Keratinocyte (primary cell): ENCODE measurements around the gene SLC23A2. TPM values are rescaled to one million over a fixed set of nuclear protein-coding genes. Genes with fewer than 3 reads are reported as not detected.

Source experiments
- DNase-seq: peaks from one replicate; pipeline ENCODE4 v3.0.0-alpha.2; 2011; ENCODE audit warnings: low read depth, missing footprints, low spot score
- FAIRE-seq: peaks from 2 replicates; lab custom pipeline; 2011; peaks lifted over from hg19 to GRCh38; lab: Jason Lieb, UNC
- H2AFZ ChIP-seq: 2 replicates; pipeline ENCODE4 v1.6.0; 2012; ENCODE audit warnings: low read length, control low read depth, inconsistent platforms; ENCODE audit not compliant: control insufficient read depth
- H3K27ac ChIP-seq: 2 replicates; pipeline ENCODE4 v1.5.1; 2011; ENCODE audit warnings: low read length; ENCODE audit not compliant: control insufficient read depth, insufficient read depth
- H3K27me3 ChIP-seq: 3 replicates; pipeline ENCODE4 v1.6.0; 2011; ENCODE audit warnings: low read length; ENCODE audit not compliant: control insufficient read depth, insufficient read depth; ENCODE audit errors: extremely low read depth
- H3K36me3 ChIP-seq, 2 experiments: 2 replicates in 1 of 2; 3 replicates in 1 of 2; pipeline ENCODE4 v1.5.1; 2011; ENCODE audit warnings: low read length in 2 of 2, mild to moderate bottlenecking in 1 of 2; ENCODE audit not compliant: control insufficient read depth in 2 of 2, insufficient read depth in 2 of 2; ENCODE audit errors: extremely low read depth in 1 of 2
- H3K4me1 ChIP-seq: 3 replicates; pipeline ENCODE4 v1.5.1; 2011; ENCODE audit warnings: low read length; ENCODE audit not compliant: control insufficient read depth, insufficient read depth; ENCODE audit errors: extremely low read depth
- H3K4me2 ChIP-seq: 3 replicates; pipeline ENCODE4 v1.6.0; 2011; ENCODE audit warnings: low read depth, low read length; ENCODE audit not compliant: control insufficient read depth, insufficient read depth; ENCODE audit errors: extremely low read depth
- H3K4me3 ChIP-seq, 3 experiments: fragments of 200-600 bp in 1 of 3; sonication (generic) in 1 of 3; 2 replicates in 2 of 3; 3 replicates in 1 of 3; pipeline ENCODE4 v1.5.1; 2011 to 2016; ENCODE audit warnings: low read length in 3 of 3, mild to moderate bottlenecking in 3 of 3, control low read depth in 2 of 3, inconsistent platforms in 1 of 3, low read depth in 1 of 3, mixed read lengths in 1 of 3, mixed run types in 1 of 3, moderate library complexity in 1 of 3; ENCODE audit not compliant: control insufficient read depth in 2 of 3, insufficient read depth in 2 of 3; ENCODE audit errors: extremely low read depth in 1 of 3
- H3K79me2 ChIP-seq: 2 replicates; pipeline ENCODE4 v1.6.0; 2012; ENCODE audit warnings: low read length; ENCODE audit not compliant: control insufficient read depth, insufficient read depth
- H3K9ac ChIP-seq: 3 replicates; pipeline ENCODE4 v1.6.0; 2011; ENCODE audit warnings: low read length; ENCODE audit not compliant: control insufficient read depth, insufficient read depth; ENCODE audit errors: extremely low read depth
- H3K9me1 ChIP-seq: 3 replicates; pipeline ENCODE4 v1.6.0; 2011; ENCODE audit warnings: low read length; ENCODE audit not compliant: control insufficient read depth, insufficient read depth; ENCODE audit errors: extremely low read depth
- H3K9me3 ChIP-seq: 2 replicates; pipeline ENCODE4 v1.5.1; 2012; ENCODE audit warnings: low read depth, low read length; ENCODE audit not compliant: control insufficient read depth
- H4K20me1 ChIP-seq: 3 replicates; pipeline ENCODE4 v1.6.0; 2011; ENCODE audit warnings: low read length; ENCODE audit not compliant: control insufficient read depth, insufficient read depth; ENCODE audit errors: extremely low read depth
- CTCF ChIP-seq, 3 experiments: IDR thresholded peaks in 1 of 3; conservative IDR thresholded peaks in 1 of 3; optimal IDR thresholded peaks in 1 of 3; 2 replicates in 2 of 3; 3 replicates in 1 of 3; pipeline versions ENCODE3 to v1.5.1; 2011; ENCODE audit warnings: low read length in 3 of 3, mild to moderate bottlenecking in 3 of 3, moderate library complexity in 2 of 3, control low read depth in 1 of 3, inconsistent platforms in 1 of 3; ENCODE audit not compliant: insufficient read depth in 2 of 3; ENCODE audit errors: extremely low read depth in 1 of 3
- EZH2 ChIP-seq: IDR thresholded peaks from one replicate; pipeline ENCODE4 v1.6.1; 2012; ENCODE audit warnings: inconsistent platforms, mild to moderate bottlenecking, low read length, moderate library complexity
- dilution Hi-C: fragments of 300-500 bp; cut with MboI; formaldehyde crosslinking; loops from one replicate; pipeline ENCODE4 v1.7.0; 2020; ENCODE audit warnings: low sequenced_read_pairs; ENCODE audit not compliant: extremely low pct_ligation_motif_present
- polyA plus RNA-seq, 5 experiments: library from polyadenylated mRNA; depleted of rRNA in 3 of 5; stranded (reverse) in 3 of 5; stranded (forward) in 1 of 5; unstranded in 1 of 5; fragments of >200 nt; gene quantifications; 1 replicate in 1 of 5; 2 replicates in 3 of 5; 3 replicates in 1 of 5; pipeline versions ENCODE4 v1.2.1 to v1.2.3, GENCODE V29; 2011 to 2012; ENCODE audit warnings: missing spikeins in 2 of 5, low read depth in 1 of 5, low replicate concordance in 1 of 5
- small RNA-seq, 3 experiments: library from RNA; depleted of rRNA; stranded (forward); fragments of <200 nt; gene quantifications; one replicate each; pipeline ENCODE3, GENCODE V24; 2012; ENCODE audit warnings: low read depth in 3 of 3, low replicate concordance in 1 of 3; ENCODE audit not compliant: insufficient read length in 3 of 3

The SLC23A2 gene
- polyA plus RNA-seq, 1 donor (not counting 4 experiments of a cell fraction or from before 2014, with no cell fraction given) = 13.4 TPM

GRCh38 chr20:4802527-4802926 lies 198.8 kb downstream of the SLC23A2 start:
- dilution Hi-C loops = no loop called here
- DNase-seq (no peak), FAIRE-seq (no peak)
- H3K79me2 ChIP-seq = no peaks in the 10 kb centered on the region
- H3K9me1 ChIP-seq = no peaks in the 10 kb centered on the region
- H3K27ac ChIP-seq = no peak overlapping the region
- H3K9ac ChIP-seq = no peak overlapping the region
- H2AFZ ChIP-seq = no peak overlapping the region
- H3K36me3 ChIP-seq = no peaks in the 10 kb centered on the region
- H4K20me1 ChIP-seq = no peaks in the 10 kb centered on the region
- H3K4me2 ChIP-seq = no peak overlapping the region
- peaks cover 6% of the 10 kb centered on the region for H3K27me3 ChIP-seq
- TF ChIP-seq EZH2 (no peak), CTCF (optimal IDR thresholded peaks at IDR 0.05 in 1 of 3, IDR thresholded peaks at IDR 0.05 in 1 of 3, conservative IDR thresholded peaks at IDR 0.05 in 1 of 3; ENCODE audit: extremely low read depth in 1 of 3, insufficient read depth in 2 of 3, low read length in 3 of 3) (no peak)
- H3K4me1 ChIP-seq = no peaks in the 10 kb centered on the region
- peaks cover 2% of the 10 kb centered on the region for H3K9me3 ChIP-seq
- no peak overlapping the region for H3K4me3 ChIP-seq

Small RNAs within 50 kb of the gene (small RNA-seq; reads per million reads assigned to genes)
- gene AL121890.1 (0 reads per million in 3 experiments), gene RF00322 (0 reads per million in 3 experiments)

Other genes with a start within 250 kb of the SLC23A2 start
- 0.01 to 0.04 TPM (median 0.02 TPM) in 3 replicates for gene RASSF2, start 177.9 kb downstream of the SLC23A2 start, polyA plus RNA-seq
- gene TMEM230, start 111.6 kb upstream of the SLC23A2 start, polyA plus RNA-seq = 89.3 to 122 TPM (median 102 TPM) in 3 replicates
- gene PCNA, start 118.4 kb upstream of the SLC23A2 start, polyA plus RNA-seq = 54.0 to 139 TPM (median 130 TPM) in 3 replicates
- 38.9 to 67.1 TPM (median 52.6 TPM) in 3 replicates for gene CDS2, start 125.5 kb upstream of the SLC23A2 start, polyA plus RNA-seq